NCI-H128 (cell line): ENCODE measurements around the gene TSHR.
"Not testable (repeated sequence)": the region's sequence is repeated elsewhere in the genome, so short reads cannot be mapped to it uniquely, and the experiment has no call there.

Experiments used
- DNase-seq: peaks from one replicate; lab custom pipeline; 2025; ENCODE audit not compliant: unreplicated experiment; lab: John Stamatoyannopoulos, UW

Gene TSHR

GRCh38 chr14:81062816-81063215 is 107.4 kb downstream of the TSHR start:
- DNase-seq, result no peak

- DNase-seq, result no peak
Observed at GRCh38 chr14:81066672-81067071, 111.3 kb downstream of the TSHR start.

- DNase-seq, result no peak
Observed at GRCh38 chr14:81067156-81067555, 111.7 kb downstream of the TSHR start.

GRCh38 chr14:81068176-81068782 is 112.9 kb downstream of the TSHR start:
- no peak for DNase-seq

GRCh38 chr14:81070511-81070910 is 115.1 kb downstream of the TSHR start:
- DNase-seq, result no peak

- no peak for DNase-seq
Observed at GRCh38 chr14:81085596-81085995, 130.2 kb downstream of the TSHR start.

GRCh38 chr14:81087230-81087629 is 131.8 kb downstream of the TSHR start:
- no peak for DNase-seq

GRCh38 chr14:81091139-81091538 is 135.7 kb downstream of the TSHR start:
- DNase-seq, result no peak

- no peak for DNase-seq
Observed at GRCh38 chr14:81091660-81092059, 136.2 kb downstream of the TSHR start.

- DNase-seq, result no peak
Observed at GRCh38 chr14:81093651-81094050, 138.2 kb downstream of the TSHR start.

GRCh38 chr14:81095539-81095938 is 140.1 kb downstream of the TSHR start:
- no peak for DNase-seq

- DNase-seq, result no peak
Observed at GRCh38 chr14:81096656-81097055, 141.2 kb downstream of the TSHR start.

- DNase-seq, result no peak
Observed at GRCh38 chr14:81102217-81102616, 146.8 kb downstream of the TSHR start.

- DNase-seq, result no peak
Observed at GRCh38 chr14:81103443-81103842, 148.0 kb downstream of the TSHR start.

- no peak for DNase-seq
Observed at GRCh38 chr14:81105378-81105777, 150.0 kb downstream of the TSHR start.

GRCh38 chr14:81105961-81106360 is 150.5 kb downstream of the TSHR start:
- no peak for DNase-seq

- DNase-seq, result no peak
Observed at GRCh38 chr14:81110186-81110585, 154.8 kb downstream of the TSHR start.

- no peak for DNase-seq
Observed at GRCh38 chr14:81113176-81113575, 157.8 kb downstream of the TSHR start.

GRCh38 chr14:81113945-81114820 is 158.8 kb downstream of the TSHR start:
- DNase-seq, result not testable (repeated sequence)

GRCh38 chr14:81120501-81120900 is 165.1 kb downstream of the TSHR start:
- no peak for DNase-seq

- DNase-seq, result no peak
Observed at GRCh38 chr14:81122326-81122725, 166.9 kb downstream of the TSHR start.

GRCh38 chr14:81123811-81124210 is 168.4 kb downstream of the TSHR start:
- DNase-seq, result no peak

GRCh38 chr14:81125536-81125935 is 170.1 kb downstream of the TSHR start:
- DNase-seq, result no peak
